Effector memory CD8-positive, alpha-beta T cell (primary cell): ENCODE results near the gene MICOS13.
A peak's percentile ranks its signal among the peaks of the same experiment; 100 is the strongest.

ENCODE experiments used
- ATAC-seq: fragments of 150-1000 bp; cut with Tn5 transposase; replicated peaks from 2 replicates; pipeline ENCODE4 v1.10.0; 2021; ENCODE audit warnings: mild to moderate bottlenecking, moderate library complexity
- DNase-seq, 3 experiments: peaks; one replicate each; pipeline ENCODE4 v3.0.0; 2021
- H3K27ac Mint-ChIP-seq, 2 donors: one replicate each; pipeline ENCODE4 v1.8.0; 2022; ENCODE audit warnings: mild to moderate bottlenecking in 2 of 2, mixed read lengths in 2 of 2, moderate library complexity in 2 of 2
- H3K27me3 Mint-ChIP-seq, 2 donors: one replicate each; pipeline ENCODE4 v1.8.0; 2022; ENCODE audit warnings: mixed read lengths in 2 of 2
- H3K36me3 Mint-ChIP-seq: one replicate; pipeline ENCODE4 v1.8.0; 2022; ENCODE audit warnings: mild to moderate bottlenecking, moderate library complexity, mixed read lengths; ENCODE audit not compliant: insufficient read depth
- H3K4me1 Mint-ChIP-seq, 2 donors: one replicate each; pipeline ENCODE4 v1.8.0; 2022; ENCODE audit warnings: low read depth in 2 of 2, mixed read lengths in 2 of 2
- H3K4me3 Mint-ChIP-seq, 2 donors: one replicate each; pipeline ENCODE4 v1.8.0; 2022; ENCODE audit warnings: mild to moderate bottlenecking in 2 of 2, mixed read lengths in 2 of 2, moderate library complexity in 2 of 2
- H3K9me3 Mint-ChIP-seq, 2 donors: one replicate each; pipeline ENCODE4 v1.8.0; 2022; ENCODE audit warnings: mixed read lengths in 2 of 2
- total RNA-seq, 9 experiments: gene quantifications; one replicate each; lab custom pipeline; 2026; lab: John Stamatoyannopoulos, UW

Gene MICOS13
- 10.4 to 49.5 (median 37.0) reads per million in 9 experiments for total RNA-seq

GRCh38 chr19:5680437-5681368, at the start of gene MICOS13, which contains the start of gene HSD11B1L:
MICOS13 (minus strand) TSS chr19:5680516; CDS start chr19:5680486, 30 bp downstream.
HSD11B1L (plus strand) TSS chr19:5681027; CDS start chr19:5684833, 3,806 bp downstream.
- Mint-ChIP-seq H3K4me3 (peak within 1 kb of the TSS; percentile 84 to 88), H3K9me3 (no peaks in the 10 kb centered on the region), H3K27ac (peak within 1 kb of the TSS; percentile 97 to 99), H3K4me1 (peaks cover 17 to 31% of the 10 kb centered on the region in 2 donors), H3K36me3 (peaks cover 23% of the 10 kb centered on the region), H3K27me3 (no peaks in the 10 kb centered on the region)
- DNase-seq (peak; percentile 97 to 98 (median 97)), ATAC-seq (peak; percentile 93)

GRCh38 chr19:5727453-5728050, 47.2 kb upstream of the MICOS13 start:
- no peaks in the 10 kb centered on the region for H3K36me3 Mint-ChIP-seq

GRCh38 chr19:5719961-5720790, 39.9 kb upstream of the MICOS13 start, which contains the start of the genes CATSPERD and LONP1:
CATSPERD (plus strand) TSS chr19:5720637; CDS start chr19:5720738, 101 bp downstream.
LONP1 (minus strand) TSS chr19:5720146; CDS start chr19:5720132, 14 bp downstream.
- Mint-ChIP-seq H3K27me3 (peaks cover 0 to 4% of the 10 kb centered on the region in 2 donors), H3K27ac (peak within 1 kb of the TSS; percentile 91 to 97), H3K36me3 (peaks cover 33% of the 10 kb centered on the region), H3K9me3 (no peaks in the 10 kb centered on the region), H3K4me1 (peaks cover 16 to 18% of the 10 kb centered on the region in 2 donors), H3K4me3 (peak within 1 kb of the TSS; percentile 87 to 93)
- DNase-seq (peak; percentile 96 to 97 (median 96)), ATAC-seq (peak; percentile 88)

More at GRCh38 chr19:5727453-5728050, 47.2 kb upstream of the MICOS13 start:
- no peak for DNase-seq
- Mint-ChIP-seq H3K4me3 (no peak overlapping the region), H3K9me3 (no peaks in the 10 kb centered on the region), H3K27ac (no peak overlapping the region), H3K4me1 (no peaks in the 10 kb centered on the region), H3K27me3 (peaks cover 11 to 17% of the 10 kb centered on the region in 2 donors)
- no peak for ATAC-seq

GRCh38 chr19:5719274-5719960, 39.1 kb upstream of the MICOS13 start:
- Mint-ChIP-seq H3K27ac (peak overlapping the region; percentile 91 to 97), H3K4me3 (peak overlapping the region; percentile 87 to 93), H3K27me3 (no peaks in the 10 kb centered on the region), H3K9me3 (no peaks in the 10 kb centered on the region), H3K36me3 (peaks cover 40% of the 10 kb centered on the region), H3K4me1 (peaks cover 16 to 18% of the 10 kb centered on the region in 2 donors)
- ATAC-seq (no peak), DNase-seq (peak in 2 of 3 experiments; percentile 21 to 25)

- no peak for ATAC-seq
Observed at GRCh38 chr19:5718579-5719273, 38.4 kb upstream of the MICOS13 start.

GRCh38 chr19:5718037-5718578, 37.8 kb upstream of the MICOS13 start:
- Mint-ChIP-seq H3K4me1 (peaks cover 16 to 18% of the 10 kb centered on the region in 2 donors), H3K36me3 (peaks cover 53% of the 10 kb centered on the region), H3K27ac (peak overlapping the region; percentile 91 to 97), H3K9me3 (no peaks in the 10 kb centered on the region), H3K4me3 (peak overlapping the region; percentile 87 to 93), H3K27me3 (no peaks in the 10 kb centered on the region)
- DNase-seq (no peak), ATAC-seq (no peak)

More at GRCh38 chr19:5718579-5719273, 38.4 kb upstream of the MICOS13 start:
- peaks cover 47% of the 10 kb centered on the region for H3K36me3 Mint-ChIP-seq
- H3K4me1 Mint-ChIP-seq = peaks cover 16 to 18% of the 10 kb centered on the region in 2 donors
- H3K9me3 Mint-ChIP-seq = no peaks in the 10 kb centered on the region
- peak overlapping the region; percentile 87 to 93 for H3K4me3 Mint-ChIP-seq
- peak overlapping the region; percentile 91 to 97 for H3K27ac Mint-ChIP-seq
- no peak for DNase-seq
- no peaks in the 10 kb centered on the region for H3K27me3 Mint-ChIP-seq

- ATAC-seq (no peak), DNase-seq (no peak)
- peaks cover 16 to 18% of the 10 kb centered on the region in 2 donors for H3K4me1 Mint-ChIP-seq
- peak overlapping the region in 1 of 2 donors; percentile 93 for H3K4me3 Mint-ChIP-seq
- no peaks in the 10 kb centered on the region for H3K27me3 Mint-ChIP-seq
- H3K36me3 Mint-ChIP-seq = peaks cover 61% of the 10 kb centered on the region
- no peaks in the 10 kb centered on the region for H3K9me3 Mint-ChIP-seq
- H3K27ac Mint-ChIP-seq = peak overlapping the region; percentile 91 to 97
Observed at GRCh38 chr19:5717215-5717935, 37.1 kb upstream of the MICOS13 start.

GRCh38 chr19:5714816-5715215, 34.5 kb upstream of the MICOS13 start:
- no peaks in the 10 kb centered on the region for H3K27me3 Mint-ChIP-seq
- no peaks in the 10 kb centered on the region for H3K9me3 Mint-ChIP-seq
- DNase-seq (no peak), ATAC-seq (no peak)
- peaks cover 14 to 16% of the 10 kb centered on the region in 2 donors for H3K4me1 Mint-ChIP-seq
- H3K27ac Mint-ChIP-seq = no peak overlapping the region
- no peak overlapping the region for H3K4me3 Mint-ChIP-seq
- H3K36me3 Mint-ChIP-seq = peaks cover 71% of the 10 kb centered on the region

- Mint-ChIP-seq H3K27me3 (no peaks in the 10 kb centered on the region), H3K9me3 (no peaks in the 10 kb centered on the region), H3K36me3 (peaks cover 78% of the 10 kb centered on the region), H3K27ac (peak overlapping the region in 1 of 2 donors; percentile 35), H3K4me3 (no peak overlapping the region), H3K4me1 (peaks cover 6 to 7% of the 10 kb centered on the region in 2 donors)
- no peak for DNase-seq
- ATAC-seq = no peak
Observed at GRCh38 chr19:5713228-5713627, 32.9 kb upstream of the MICOS13 start.

GRCh38 chr19:5711713-5712161, 31.4 kb upstream of the MICOS13 start:
- ATAC-seq (no peak), DNase-seq (no peak)
- Mint-ChIP-seq H3K27ac (peak overlapping the region in 1 of 2 donors; percentile 46), H3K36me3 (peaks cover 82% of the 10 kb centered on the region), H3K9me3 (no peaks in the 10 kb centered on the region), H3K4me3 (no peak overlapping the region), H3K27me3 (no peaks in the 10 kb centered on the region), H3K4me1 (peaks cover 0 to 3% of the 10 kb centered on the region in 2 donors)

GRCh38 chr19:5711025-5711424, 30.7 kb upstream of the MICOS13 start:
- Mint-ChIP-seq H3K27ac (no peak overlapping the region), H3K27me3 (no peaks in the 10 kb centered on the region), H3K4me1 (peaks cover 0 to 3% of the 10 kb centered on the region in 2 donors), H3K36me3 (peaks cover 86% of the 10 kb centered on the region), H3K9me3 (no peaks in the 10 kb centered on the region), H3K4me3 (no peak overlapping the region)
- no peak for DNase-seq
- ATAC-seq = no peak
